ENCODE data around the gene DBN1. TPM values are rescaled to one million over a fixed set of nuclear protein-coding genes. Genes with fewer than 3 reads are reported as not detected.
"Not testable (repeated sequence)": the region's sequence is repeated elsewhere in the genome, so short reads cannot be mapped to it uniquely, and the experiment has no call there.

The DBN1 gene
- total and polyA plus RNA-seq, 2 donors (not counting 3 experiments of a cell fraction or from before 2014, with no cell fraction given) = 198 to 336 TPM

DNA sequence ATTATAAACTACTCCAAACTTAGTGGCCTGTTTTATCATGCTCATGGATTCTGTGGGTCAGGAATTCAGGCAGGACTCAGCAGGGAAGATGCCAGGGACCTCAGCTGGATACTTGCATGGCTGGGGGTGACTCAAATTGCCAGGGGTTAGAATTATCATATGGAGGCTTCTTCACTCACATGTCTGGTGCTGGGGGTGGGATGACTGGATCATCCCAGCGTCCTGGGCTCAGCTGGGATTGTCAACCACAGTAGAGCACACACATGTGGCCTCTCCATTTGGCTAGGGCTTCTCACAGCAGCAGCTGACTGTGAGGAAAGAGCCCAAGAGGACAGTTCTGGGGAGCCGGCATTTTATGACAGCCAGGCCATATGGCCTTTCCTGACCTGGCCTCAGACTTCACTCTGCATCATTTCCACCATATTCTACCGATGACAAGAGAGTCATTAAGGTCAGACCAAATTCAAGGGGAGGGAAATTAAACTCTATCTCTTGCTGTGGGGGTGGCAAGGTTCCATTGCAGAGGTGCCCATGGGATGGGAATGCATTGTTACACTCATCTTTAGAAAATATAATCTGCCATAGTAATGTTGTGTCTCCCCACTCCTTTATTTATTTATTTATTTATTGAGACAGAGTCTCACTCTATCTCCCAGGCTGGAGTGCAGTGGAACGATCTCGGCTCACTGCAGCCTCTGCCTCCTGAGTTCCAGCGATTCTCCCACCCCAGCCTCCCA is 52.2 kb downstream of the DBN1 start:
- Histone ChIP-seq H3K9me1 (replicated peaks; ENCODE audit: control insufficient read depth, extremely low read depth, insufficient read depth, low read length) (no peaks in the 10 kb centered on the region), H2AFZ (ENCODE audit: low read depth, low read length) (no peak overlapping the region), H3K4me2 (ENCODE audit: insufficient read depth, low read length) (no peak overlapping the region), H3K9ac (replicated peaks; ENCODE audit: extremely low read depth, insufficient read depth, low read length) (no peak overlapping the region), H3K79me2 (ENCODE audit: control insufficient read depth, insufficient read depth, low read length) (no peaks in the 10 kb centered on the region), H3K27ac (ENCODE audit: insufficient read depth, low read depth, low read length) (no peak overlapping the region), H3K36me3 (ENCODE audit: control insufficient read depth in 2 of 2, extremely low read depth in 1 of 2, insufficient read depth in 2 of 2, low read length in 2 of 2) (no peaks in the 10 kb centered on the region), H3K4me3 (replicated peaks in 1 of 3; ENCODE audit: insufficient read depth in 1 of 3, low read depth in 1 of 3, low read length in 3 of 3) (no peak overlapping the region), H3K27me3 (ENCODE audit: control insufficient read depth in 2 of 2, insufficient read depth in 2 of 2, low read length in 2 of 2) (no peaks in the 10 kb centered on the region), H3K9me3 (replicated peaks; ENCODE audit: control insufficient read depth, insufficient read depth, low read length) (no peaks in the 10 kb centered on the region), H4K20me1 (replicated peaks; ENCODE audit: control insufficient read depth, extremely low read depth, insufficient read depth, low read length) (no peaks in the 10 kb centered on the region), H3K4me1 (ENCODE audit: control insufficient read depth, extremely low read depth, insufficient read depth, low read length) (peaks cover 6% of the 10 kb centered on the region)
- no TSS peak for BruUV-seq (replicated peaks)
- FAIRE-seq = no peak
- POLR2A ChIA-PET = no interaction called here
- TF ChIP-seq GATA2 (IDR thresholded peaks at IDR 0.05; ENCODE audit: insufficient read depth, insufficient read length, low read depth, low read length) = no peak
- no peak for TF ChIP-seq POLR2A (IDR thresholded peaks at IDR 0.05; ENCODE audit: low read depth, low read length)
- TF ChIP-seq MYC (IDR thresholded peaks at IDR 0.05; ENCODE audit: low read depth, low read length) = no peak
- TF ChIP-seq, protein P1, sequence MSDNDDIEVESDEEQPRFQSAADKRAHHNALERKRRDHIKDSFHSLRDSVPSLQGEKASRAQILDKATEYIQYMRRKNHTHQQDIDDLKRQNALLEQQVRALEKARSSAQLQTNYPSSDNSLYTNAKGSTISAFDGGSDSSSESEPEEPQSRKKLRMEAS (IDR thresholded peaks at IDR 0.05; ENCODE audit: insufficient read depth, insufficient read length) = no peak
- TF ChIP-seq, protein P2, sequence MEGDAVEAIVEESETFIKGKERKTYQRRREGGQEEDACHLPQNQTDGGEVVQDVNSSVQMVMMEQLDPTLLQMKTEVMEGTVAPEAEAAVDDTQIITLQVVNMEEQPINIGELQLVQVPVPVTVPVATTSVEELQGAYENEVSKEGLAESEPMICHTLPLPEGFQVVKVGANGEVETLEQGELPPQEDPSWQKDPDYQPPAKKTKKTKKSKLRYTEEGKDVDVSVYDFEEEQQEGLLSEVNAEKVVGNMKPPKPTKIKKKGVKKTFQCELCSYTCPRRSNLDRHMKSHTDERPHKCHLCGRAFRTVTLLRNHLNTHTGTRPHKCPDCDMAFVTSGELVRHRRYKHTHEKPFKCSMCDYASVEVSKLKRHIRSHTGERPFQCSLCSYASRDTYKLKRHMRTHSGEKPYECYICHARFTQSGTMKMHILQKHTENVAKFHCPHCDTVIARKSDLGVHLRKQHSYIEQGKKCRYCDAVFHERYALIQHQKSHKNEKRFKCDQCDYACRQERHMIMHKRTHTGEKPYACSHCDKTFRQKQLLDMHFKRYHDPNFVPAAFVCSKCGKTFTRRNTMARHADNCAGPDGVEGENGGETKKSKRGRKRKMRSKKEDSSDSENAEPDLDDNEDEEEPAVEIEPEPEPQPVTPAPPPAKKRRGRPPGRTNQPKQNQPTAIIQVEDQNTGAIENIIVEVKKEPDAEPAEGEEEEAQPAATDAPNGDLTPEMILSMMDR (IDR thresholded peaks at IDR 0.05; ENCODE audit: extremely low read depth in 1 of 2, insufficient read depth in 1 of 2, low read depth in 1 of 2, low read length in 2 of 2) = no peak
- no peak for TF ChIP-seq EZH2 (IDR thresholded peaks at IDR 0.05; ENCODE audit: borderline replicate concordance, low read depth, low read length, severe bottlenecking)
- no peak for TF ChIP-seq POLR2AphosphoS5 (IDR thresholded peaks at IDR 0.05; ENCODE audit: insufficient read depth, low read depth, low read length)
- no peak for TF ChIP-seq JUN (IDR thresholded peaks at IDR 0.05; ENCODE audit: borderline replicate concordance, insufficient read depth, insufficient read length, low read depth)
- no peak for TF ChIP-seq FOS (IDR thresholded peaks at IDR 0.05; ENCODE audit: borderline replicate concordance, insufficient read depth, low read length)
- dilution Hi-C loops (cut with MboI; ENCODE audit: extremely low pct_ligation_motif_present, low sequenced_read_pairs) = no loop called here
- intact Hi-C loops (cut with micrococcal nuclease) = no loop called here
- DNase-seq (ENCODE audit: low read depth, low spot score) = no peak
- CTCF ChIA-PET = interaction anchor here (0.9 kb wide), 1 partner anchor 12 kb away, joined by 3 read pairs; the partner anchor contains the start of gene F12

DNA sequence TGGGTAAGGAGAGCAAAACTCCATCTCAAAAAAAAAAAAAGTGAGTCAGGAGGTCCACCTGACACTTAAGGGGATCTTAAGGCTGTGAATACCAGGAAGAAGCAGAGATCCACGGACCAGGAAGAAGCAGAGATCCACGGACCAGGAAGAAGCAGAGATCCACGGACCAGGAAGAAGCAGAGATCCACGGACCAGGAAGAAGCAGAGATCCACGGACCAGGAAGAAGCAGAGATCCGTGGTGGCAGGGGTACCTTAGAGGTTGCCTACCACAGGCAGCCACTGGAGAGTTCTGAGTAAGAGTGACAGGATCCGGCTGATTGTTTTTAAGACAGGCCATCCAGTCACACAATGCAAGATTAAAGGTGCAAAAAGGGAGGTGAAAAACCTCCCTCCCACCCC is 53.0 kb downstream of the DBN1 start:
- H4K20me1 ChIP-seq (replicated peaks; ENCODE audit: control insufficient read depth, extremely low read depth, insufficient read depth, low read length); H3K9me1 ChIP-seq (replicated peaks; ENCODE audit: control insufficient read depth, extremely low read depth, insufficient read depth, low read length); H2AFZ ChIP-seq (ENCODE audit: low read depth, low read length); POLR2A ChIA-PET; intact Hi-C loops (cut with micrococcal nuclease); FAIRE-seq; H3K27me3 ChIP-seq (ENCODE audit: control insufficient read depth in 2 of 2, insufficient read depth in 2 of 2, low read length in 2 of 2); dilution Hi-C loops (cut with MboI; ENCODE audit: extremely low pct_ligation_motif_present, low sequenced_read_pairs); CTCF ChIA-PET; H3K79me2 ChIP-seq (ENCODE audit: control insufficient read depth, insufficient read depth, low read length); BruUV-seq (replicated peaks); H3K9me3 ChIP-seq (replicated peaks; ENCODE audit: control insufficient read depth, insufficient read depth, low read length); H3K4me3 ChIP-seq (replicated peaks in 1 of 3; ENCODE audit: insufficient read depth in 1 of 3, low read depth in 1 of 3, low read length in 3 of 3); H3K36me3 ChIP-seq (ENCODE audit: control insufficient read depth in 2 of 2, extremely low read depth in 1 of 2, insufficient read depth in 2 of 2, low read length in 2 of 2); H3K4me1 ChIP-seq (ENCODE audit: control insufficient read depth, extremely low read depth, insufficient read depth, low read length); DNase-seq (ENCODE audit: low read depth, low spot score); H3K27ac ChIP-seq (ENCODE audit: insufficient read depth, low read depth, low read length); H3K9ac ChIP-seq (replicated peaks; ENCODE audit: extremely low read depth, insufficient read depth, low read length); H3K4me2 ChIP-seq (ENCODE audit: insufficient read depth, low read length): not testable (repeated sequence)
